GM18526 (cell line): ENCODE measurements around the gene MAGEB10.

Experiments used
- POLR2A ChIP-seq: IDR thresholded peaks from 3 replicates; pipeline ENCODE4 v1.6.1; 2011; ENCODE audit not compliant: insufficient read length; ENCODE audit errors: extremely low read depth

The MAGEB10 gene, protein sequence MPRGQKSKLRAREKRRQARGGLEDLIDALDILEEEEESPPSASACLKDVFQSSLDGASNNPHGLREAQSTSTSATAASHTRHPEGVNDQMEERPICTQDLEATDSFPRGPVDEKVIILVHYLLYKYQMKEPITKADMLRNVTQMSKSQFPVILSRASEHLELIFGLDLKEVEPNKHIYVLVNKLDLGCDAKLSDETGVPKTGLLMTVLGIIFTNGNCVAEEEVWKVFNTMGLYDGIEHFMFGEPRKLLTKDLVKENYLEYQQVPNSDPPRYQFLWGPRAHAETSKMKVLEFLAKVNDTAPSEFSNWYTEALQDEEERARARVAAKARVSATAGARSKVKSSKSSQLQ

DNA sequence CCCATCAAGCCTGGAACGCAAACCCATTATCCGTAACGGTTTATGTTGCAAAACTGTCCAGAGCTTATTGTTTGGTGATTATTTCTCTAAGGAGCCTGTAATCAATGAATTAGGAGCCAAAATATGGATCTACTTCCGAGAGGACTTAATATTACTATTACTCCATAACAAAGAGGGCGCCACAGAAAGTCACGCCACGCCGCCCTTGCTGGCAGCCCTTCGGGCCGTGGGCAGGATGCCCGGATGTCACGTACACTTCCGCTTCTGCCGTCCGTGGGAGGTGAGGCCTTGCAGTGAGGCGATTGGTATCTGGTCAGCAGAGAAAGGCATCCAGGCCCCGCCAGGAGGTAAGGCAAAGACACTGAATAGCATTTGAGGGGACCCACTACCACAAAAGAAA is at the start of gene MAGEB10:
MAGEB10 (plus strand) TSS at position 301 of the 400 bp plus-strand sequence. CDS start 13,317 bp downstream, outside the sequence.
- TF ChIP-seq POLR2A, result no peak

DNA sequence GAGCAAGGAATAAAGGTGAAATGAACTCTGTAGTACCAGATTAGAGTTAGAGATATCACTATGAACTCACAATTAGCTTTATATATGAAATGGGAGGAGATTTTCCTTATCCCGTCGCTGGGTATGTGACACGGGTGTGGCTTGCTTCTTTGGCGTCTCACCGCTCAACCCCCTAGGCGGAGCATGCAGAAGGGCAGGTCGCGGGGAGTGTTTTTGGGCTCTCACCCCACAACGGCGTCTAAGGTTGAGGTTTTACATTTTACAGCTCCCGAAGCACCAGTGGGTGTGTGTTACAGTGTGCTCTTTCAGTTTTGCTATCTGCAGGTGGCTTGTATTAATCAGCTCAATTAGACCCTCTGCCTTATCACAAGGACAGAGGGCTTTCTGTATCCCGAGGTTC is 42.1 kb upstream of the MAGEB10 start:
- TF ChIP-seq POLR2A, result no peak

DNA sequence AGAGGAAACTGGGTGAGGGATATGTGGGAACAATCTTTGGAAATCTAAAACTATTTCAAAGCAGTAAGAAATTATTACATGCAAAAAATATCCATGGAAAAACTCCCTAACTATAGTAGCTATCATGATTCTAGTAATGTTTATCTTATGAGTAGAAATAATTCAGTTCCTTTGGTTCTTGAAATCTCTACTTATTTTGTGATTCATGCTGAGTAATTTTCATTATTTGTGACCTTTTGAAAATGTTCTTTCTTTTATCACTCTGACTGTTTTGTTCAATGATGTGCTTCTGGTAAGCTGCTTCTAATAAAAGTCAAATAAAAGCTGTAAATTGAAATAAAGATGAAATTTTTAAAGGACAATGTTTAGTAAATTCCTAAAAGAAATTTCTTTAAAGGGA is 40.4 kb upstream of the MAGEB10 start:
- no peak for TF ChIP-seq POLR2A

DNA sequence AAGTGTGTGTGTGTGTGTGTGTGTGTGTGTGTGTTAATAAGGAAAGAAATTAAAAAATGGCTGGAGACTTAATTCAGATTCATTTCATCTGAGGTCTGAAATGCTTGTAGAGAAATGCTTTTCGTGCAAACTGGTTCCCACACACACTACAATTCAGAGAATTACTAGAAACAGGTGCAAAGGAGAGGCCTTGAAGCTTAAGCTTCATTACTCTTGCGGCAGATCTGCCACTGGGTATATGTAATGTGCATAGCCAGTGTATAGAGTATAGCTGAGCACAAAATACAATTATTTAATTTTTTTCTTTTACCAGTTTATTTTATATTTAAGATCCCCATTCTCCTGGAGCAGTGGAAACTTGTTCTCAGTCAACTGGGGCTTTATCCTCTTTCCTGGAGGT is 31.8 kb upstream of the MAGEB10 start:
- no peak for TF ChIP-seq POLR2A

DNA sequence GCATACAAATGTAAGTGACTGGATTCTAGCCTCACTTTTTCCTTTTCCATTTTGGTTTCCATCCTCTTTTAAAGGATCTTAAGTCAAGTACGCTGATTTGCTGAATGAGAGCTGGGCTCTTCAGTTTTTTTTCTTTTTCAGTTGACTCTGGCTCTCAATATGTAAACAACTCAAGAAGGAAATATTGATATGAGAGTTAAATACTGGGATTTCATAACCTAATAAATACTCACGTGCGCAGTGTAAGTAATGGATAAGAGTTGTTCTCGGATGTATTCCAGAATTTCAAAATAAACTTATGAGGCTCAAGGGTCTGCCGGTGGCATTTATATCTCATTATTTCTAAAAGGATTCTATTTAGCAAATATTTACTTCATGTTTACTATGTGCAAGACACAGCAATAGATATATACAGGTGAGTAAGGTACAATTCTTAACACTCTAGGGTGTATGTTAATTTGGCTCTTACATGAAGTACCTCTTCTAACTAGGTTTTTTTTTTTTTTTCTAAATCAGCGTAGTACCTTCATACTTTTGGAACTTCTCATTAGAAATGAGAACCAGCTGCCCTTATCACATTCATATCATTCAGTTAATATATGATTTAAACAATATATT is 11.0 kb upstream of the MAGEB10 start:
- no peak for TF ChIP-seq POLR2A

DNA sequence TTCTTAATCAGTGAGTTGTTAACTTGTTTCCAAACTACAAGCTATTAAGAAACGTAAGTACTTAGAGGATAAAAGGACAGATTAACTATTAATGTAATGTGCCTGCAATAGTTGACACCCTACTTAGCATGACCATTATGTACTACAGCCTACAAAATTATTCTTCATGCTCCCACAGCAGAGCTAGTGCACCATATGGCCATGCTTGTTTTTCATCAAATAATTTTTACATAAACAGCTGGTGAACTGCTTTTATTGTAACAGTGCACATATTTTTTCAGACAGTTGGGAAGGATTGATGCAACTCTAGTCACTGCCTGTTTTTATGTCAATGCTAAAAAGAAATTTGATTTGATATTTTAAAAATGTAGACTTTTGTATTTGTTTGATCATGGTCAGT is 10.2 kb upstream of the MAGEB10 start:
- no peak for TF ChIP-seq POLR2A

DNA sequence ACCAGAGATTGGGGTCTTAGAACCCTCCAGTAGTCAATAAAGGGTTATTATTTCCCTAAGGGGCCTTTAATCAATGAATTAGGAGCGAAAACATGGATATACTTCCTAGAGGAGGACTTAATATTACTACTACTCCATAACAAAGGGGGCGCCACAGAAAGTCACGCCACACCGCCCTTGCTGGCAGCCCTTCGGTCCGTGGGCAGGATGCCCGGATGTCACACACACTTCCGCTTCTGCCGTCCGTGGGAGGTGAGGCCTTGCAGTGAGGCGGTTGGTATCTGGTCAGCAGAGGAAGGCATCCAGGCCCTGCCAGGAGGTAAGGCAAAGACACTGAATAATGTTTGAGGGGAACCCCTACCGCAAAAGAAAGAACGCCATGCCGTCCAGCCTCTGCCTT is 436 bp downstream of the MAGEB10 start:
- TF ChIP-seq POLR2A, result no peak

DNA sequence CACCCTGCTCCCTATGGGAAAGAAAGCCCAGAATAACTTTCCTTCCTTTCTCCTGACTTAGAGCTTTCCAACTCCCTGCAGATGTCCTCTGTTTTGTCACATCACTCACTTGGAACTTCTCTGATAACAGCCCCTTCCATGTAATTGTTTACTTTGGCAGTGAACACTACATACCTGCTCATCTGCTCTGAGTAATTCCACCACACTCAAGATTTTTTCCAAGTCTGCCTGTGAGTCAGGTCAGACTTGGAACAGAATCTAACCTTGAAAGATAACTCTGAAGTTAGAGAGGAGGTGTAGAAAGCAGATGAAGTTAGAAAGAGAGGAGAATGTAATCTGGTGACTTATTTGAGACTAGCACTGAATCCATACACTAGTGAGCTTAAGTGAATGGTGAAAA is 7.4 kb downstream of the MAGEB10 start:
- TF ChIP-seq POLR2A, result no peak

DNA sequence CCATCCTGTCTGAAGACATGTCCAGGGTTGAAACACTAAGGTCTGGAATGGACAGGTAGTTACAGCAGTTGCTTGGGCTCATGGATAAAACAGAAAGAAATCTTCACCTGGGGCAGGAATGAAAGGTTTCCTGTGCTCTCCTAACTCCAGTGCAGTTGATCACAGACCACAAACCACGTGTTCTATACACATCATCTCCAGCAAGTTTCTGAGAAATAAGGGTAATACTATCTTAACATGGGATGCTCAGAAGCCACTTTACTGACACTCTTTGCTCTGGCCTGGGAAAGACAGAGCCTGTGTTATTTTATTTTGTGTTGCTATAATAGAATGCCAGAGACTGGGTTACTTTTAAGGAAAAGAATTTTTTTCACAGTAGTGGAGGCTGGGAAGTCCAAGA is 16.0 kb downstream of the MAGEB10 start:
- no peak for TF ChIP-seq POLR2A

DNA sequence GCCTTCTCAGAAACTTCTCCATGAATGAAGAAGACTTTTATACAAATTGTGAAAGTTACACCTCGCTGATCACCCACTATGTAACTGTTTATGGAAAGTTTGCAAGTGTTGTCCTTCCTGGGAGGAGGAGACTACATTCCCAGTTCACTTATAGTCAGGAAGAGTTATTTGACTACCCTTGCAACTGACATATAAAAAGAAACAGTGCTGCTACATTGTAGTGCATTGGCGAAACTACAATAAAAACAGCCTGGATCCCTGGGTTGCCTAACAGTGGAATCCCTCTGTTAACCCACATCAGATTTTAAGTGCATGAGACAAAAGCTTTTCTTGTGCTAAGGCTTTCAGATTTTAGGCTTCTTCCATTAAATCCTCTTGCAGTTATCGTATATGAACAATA is 30.4 kb downstream of the MAGEB10 start:
- no peak for TF ChIP-seq POLR2A

DNA sequence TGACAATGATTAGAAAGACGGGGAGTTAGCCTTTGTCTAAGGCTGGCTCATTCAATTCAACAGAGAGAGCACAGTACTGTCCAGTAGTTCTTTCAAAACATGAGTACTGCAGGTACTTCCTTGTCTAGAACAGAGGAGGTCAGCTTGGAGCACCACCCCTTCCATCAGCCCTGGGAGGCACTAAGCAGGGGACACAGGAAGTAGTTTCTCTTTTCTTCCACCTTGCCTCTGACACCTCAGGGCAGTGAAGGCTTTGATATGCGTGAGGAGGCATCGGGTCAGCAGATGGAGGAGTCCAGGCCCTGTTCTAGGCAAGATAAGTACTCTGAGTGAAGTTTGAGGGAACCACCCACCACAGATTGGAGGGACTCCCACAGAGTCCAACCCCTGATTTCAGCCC is 33.1 kb downstream of the MAGEB10 start:
- no peak for TF ChIP-seq POLR2A

DNA sequence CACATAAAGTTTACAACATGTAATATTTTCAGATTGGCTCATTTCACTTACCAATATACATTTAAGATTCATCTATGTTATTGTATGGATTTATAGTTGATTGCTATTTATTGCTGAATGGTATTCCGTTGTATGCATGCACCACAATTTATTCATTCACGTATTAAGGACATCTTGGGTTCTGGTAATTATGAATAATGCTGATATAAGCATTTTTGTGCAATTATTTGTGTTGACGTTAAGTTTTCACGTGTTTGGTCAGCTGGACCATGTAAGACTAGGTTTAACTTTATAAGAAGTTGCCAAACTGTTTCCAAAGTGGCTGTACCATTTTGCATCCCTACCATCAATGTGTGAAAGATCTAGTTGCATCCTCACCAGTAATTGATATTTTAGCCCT is 35.1 kb downstream of the MAGEB10 start:
- TF ChIP-seq POLR2A, result no peak

DNA sequence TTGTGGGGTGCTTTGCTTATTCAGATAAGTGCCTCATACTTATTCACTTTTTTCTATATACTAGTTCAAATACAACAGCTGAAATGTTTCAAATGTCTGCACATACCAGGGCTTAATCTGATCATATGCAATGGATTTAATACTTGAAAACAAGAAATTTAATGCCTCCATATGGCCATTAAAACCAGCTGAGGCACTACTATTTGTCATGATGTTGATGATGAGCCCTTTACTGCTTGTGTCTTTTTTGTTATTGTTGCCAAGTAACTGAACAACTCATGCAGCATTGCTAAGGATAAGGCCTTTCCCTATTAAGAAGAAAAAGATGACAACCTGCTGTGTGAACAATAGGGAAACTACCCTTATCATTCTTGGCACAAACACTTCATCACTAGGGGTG is 52.5 kb downstream of the MAGEB10 start:
- TF ChIP-seq POLR2A, result no peak

DNA sequence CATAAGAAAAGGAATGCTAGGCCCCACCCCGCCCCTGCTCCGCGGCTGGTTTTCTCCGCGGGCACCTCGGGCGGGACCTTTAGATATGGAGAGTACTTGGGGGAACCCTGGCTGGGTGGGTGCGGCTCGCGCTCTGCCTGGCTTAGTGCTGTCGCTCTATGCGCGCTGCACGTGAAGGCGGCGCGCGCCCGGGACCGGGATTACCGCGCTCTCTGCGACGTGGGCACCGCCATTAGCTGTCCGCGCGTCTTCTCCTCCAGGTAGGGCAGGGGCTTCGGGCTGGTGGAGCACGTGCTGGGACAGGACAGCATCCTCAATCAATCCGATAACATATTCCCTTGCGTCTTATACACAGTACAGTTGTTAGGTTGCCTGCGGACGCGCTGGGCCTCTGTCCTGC is 56.0 kb downstream of the MAGEB10 start:
- no peak for TF ChIP-seq POLR2A
